LoVo (cell line): Measurements from ENCODE around the gene LRG1.
"Not testable (repeated sequence)": the region's sequence is repeated elsewhere in the genome, so short reads cannot be mapped to it uniquely, and the experiment has no call there.

ENCODE experiments used
- DNase-seq: peaks from one replicate; pipeline ENCODE4 v3.0.0-alpha.2; 2016; ENCODE audit warnings: low spot score

LRG1 gene

DNA sequence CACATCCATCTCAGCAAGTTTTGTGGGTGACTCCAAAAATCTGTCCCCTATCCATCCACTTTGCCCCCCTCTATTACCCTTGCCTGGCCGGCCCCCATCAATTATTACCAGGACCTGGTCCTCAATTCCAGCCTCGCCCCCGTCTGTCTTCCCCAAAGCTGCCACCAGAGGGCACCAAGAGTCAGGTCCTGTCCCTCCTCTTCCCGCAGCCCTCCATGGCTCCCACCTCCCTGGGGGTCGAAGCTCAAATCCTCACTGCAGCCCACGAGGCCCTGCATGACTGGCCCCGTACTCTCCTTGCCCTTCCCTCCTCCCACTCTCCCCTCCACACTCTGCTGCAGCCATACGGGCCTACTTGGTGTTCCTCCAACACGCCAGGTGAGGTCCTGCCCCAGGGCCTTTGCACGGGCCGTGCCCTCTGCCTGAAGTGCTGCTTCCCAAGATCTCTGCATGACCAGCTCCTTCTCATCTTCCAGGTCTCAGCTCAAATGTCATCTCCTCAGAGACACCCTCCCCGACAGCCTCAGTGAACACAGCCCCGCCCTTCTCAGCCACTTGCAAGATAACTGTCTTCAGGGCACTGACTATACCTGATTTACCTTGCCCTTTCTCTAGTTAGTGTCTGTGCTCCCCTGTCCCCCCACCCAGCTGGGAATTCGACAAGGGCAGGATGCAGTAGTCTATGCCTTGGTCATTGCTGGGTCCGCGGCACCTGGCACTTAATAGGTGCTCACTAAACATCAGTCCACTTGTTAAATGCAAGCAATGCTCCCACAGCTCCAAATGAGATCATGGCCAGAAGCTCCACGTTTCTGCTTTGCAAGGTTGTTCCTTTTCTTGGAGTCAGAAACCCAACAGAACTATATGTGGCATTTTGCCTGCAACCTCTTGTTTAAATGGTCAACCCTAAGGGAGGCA is 36.4 kb upstream of the LRG1 start:
- DNase-seq: peak; percentile 43

DNA sequence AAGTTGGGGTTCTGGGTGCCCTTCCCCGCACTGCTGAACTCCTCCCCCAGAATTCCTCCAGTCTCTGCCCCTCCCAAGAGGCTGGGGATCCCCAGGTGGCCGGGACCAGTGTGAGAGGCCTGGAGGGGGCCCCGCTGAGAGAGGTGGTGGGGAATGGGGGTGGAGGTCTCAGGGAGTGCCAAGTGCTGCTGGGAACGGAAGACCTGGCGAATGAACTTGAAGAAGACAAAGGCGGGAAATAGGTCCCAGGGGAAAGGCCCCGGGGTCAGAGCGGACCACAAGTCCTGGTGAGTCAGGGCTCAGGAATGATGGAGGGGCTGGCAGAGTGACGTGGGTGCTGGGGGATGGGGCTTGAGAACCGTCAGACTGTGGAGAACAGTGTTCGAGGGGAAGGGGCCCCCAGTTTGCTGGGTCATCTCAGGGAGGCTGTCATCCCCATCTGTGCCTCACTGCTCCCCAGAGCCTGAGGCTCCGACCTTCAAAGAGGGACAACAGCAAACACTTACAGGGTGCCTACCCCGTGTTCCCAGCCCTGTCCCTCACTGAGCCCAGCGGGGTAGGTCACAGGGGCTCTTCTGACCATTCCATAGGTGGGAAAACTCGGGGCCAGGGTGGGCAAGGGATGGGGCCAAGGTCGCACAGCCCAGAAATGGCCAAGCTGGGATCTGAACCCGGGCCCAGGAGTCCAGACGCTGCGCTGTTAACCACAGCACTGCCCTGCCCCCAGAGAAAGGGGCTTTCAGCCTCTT is 35.6 kb upstream of the LRG1 start:
- DNase-seq: no peak

DNA sequence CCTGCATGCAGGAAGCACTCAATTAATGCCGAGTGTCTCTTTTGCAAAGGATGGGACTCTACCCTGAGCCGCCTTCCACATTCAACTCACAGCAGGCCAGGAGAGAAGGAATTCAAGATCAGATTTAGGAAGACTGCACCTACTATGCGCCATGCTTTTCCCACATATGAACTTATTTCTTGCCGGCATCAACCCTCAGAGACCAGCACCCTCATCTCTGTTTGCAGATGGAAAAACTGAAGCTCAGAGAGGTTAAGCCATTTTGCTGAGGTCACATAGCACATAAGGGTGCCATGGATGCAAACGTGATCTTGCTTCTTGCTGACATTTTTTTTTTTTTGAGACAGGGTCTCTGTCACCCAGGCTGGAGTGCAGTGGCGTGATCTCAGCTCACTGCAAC is 33.8 kb upstream of the LRG1 start:
- DNase-seq: no peak

DNA sequence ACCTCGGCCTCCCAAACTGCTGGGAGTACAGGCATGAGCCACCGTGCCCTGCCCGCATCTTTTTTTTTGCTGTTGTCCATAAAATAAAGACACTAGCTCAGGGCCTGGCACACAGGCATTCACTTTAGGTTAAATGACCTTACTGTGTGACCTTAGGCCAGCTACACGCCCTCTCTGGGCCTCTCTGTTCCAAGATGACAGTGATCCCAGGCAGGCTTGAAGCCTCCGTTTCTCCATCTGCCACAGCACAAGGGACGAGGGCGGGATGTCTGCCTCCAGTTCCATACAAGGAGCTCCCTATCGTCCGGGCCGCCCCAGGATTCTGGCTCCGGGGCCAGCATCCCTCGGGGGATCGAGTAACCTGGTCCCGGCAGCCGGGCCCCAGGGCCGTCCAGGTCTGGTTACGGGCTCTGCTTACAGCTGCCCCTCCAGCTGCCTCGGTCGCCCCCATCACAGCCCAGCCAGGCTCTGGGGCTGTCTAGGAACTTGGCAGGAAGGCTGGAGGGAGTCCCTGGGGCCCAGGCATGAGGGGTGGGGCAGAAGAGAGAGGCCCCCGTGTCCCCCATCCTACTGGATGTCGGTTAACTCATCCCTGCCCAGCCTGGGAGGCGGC is 31.6 kb upstream of the LRG1 start:
- DNase-seq: no peak

DNA sequence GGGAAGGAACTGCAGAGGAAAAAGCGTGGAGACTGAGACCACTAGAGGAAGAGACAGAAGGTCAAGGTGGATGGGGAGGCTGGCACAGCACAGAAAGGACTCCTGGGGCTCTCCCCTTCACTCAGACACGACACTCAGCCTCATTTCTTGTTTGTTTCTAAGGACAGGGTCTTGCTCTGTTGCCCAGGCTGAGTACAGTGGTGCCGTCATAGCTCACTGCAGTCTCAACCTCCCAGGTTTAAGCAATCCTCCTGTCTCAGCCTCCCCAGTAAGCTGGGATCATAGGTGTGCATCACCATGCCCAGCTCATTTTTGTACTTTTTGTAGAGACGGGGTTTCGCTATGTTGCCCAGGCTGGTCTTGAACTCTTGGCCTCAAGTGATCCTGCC is 31.1 kb upstream of the LRG1 start:
- DNase-seq: no peak

DNA sequence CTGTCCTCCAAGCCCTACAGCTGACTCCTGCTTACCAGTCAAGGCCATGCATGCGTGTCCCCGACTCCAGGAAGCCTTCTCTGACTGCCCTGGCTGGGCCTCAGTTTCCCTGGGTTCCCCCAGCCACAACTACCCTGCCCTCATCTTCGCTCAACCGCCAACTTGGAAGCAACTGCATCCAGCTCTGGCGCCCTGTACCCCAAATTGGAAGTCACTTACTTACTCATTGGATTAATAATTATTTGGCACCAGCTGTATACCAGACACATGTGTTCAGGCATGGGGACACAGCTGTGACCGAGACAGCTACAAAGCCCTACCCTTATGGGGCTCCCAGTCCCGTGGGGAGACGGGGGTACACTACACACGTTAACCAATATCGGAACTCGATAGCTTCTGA is 30.6 kb upstream of the LRG1 start:
- DNase-seq: no peak

DNA sequence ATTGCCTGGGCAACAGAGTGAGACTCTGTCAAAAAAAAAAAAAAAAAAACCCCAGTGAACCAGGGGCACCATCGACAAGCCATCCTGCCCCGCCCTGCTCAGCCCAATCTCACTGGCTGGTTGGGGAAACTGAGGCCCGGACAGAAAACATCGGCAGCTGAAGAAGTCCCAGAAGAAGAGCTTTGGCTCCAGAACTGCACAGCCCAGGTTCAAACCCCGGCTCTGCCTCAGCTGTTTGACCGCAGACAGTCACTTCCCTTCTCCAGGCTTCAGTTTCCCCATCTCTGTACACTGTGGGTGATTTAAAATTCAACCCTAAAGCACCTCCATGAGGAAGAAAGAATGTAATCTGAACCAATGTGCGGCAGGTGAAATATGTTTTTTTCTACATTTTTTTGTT is 29.1 kb upstream of the LRG1 start:
- DNase-seq: no peak

DNA sequence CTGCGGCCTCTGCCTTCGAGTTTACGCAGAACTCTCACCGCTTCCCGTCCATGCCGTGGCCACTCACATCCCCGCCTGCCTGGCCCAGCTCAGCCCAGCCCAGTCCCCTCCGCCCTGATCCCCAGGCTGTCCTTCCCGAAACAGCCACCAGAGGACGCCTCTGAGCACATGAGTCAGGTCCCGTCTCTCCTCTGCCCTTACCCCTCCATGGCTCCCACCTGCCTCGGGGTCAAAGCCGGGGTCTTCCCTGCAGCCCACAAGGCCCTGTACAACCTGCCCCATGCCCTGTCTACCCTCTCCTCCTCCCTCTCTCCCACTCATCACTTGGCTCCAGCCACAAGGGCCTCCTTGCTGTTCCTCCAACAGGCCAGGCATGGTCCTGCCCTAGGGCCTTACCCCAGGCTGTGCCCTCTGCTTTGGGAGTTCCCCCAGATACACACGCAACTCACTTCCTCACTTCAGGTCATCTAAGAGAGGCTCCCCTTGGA is 27.8 kb upstream of the LRG1 start:
- no peak for DNase-seq

DNA sequence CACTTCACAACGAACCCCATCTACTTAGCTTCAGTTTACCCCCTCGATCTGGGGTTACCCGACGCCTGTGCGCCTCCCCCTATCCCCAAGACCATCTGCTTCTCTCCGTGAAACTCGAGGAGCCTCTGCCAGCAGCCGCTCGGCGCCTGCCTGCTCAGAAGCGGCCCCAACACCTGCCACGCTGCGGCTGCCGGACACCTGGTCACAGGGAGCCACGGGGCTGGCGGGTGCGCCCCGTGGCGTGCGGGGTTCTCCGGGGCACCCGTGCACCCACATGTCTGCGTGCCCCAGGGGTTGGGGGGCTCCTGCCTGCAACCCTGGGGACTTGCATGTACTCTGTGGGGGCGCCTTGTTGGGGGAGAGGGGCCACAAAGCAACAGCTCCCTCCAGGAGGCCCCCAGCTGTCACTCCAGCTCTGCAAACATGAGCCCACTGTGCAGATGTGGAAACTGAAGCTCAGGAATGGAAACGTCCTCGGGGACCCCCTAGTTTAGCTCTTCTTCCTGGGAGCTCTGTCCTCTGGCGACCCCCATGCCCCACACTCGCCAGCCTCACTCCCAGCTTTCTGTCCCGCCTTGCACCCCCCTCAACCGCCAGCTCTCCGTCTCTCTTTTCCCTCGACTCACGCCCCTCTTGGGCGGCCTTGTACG is 26.7 kb upstream of the LRG1 start:
- no peak for DNase-seq

DNA sequence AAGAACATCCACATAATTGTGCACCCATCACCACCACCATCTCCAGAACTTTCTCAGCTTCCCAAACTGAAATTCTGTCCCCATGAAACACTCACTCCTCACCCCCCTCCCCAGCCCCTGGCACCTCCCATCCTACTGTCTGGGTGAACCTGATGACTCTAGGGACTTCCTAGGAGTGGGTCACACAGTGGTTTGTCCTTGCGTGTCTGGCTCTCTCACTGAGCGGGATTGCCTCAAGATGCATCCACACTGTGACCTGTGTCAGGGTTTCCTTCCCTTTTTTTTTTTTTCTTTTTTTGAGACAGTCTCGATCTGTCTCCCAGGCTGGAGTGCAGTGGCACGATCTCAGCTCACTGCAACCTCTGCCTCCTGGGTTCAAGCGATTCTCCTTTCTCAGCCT is 23.7 kb upstream of the LRG1 start:
- DNase-seq: not testable (repeated sequence)

DNA sequence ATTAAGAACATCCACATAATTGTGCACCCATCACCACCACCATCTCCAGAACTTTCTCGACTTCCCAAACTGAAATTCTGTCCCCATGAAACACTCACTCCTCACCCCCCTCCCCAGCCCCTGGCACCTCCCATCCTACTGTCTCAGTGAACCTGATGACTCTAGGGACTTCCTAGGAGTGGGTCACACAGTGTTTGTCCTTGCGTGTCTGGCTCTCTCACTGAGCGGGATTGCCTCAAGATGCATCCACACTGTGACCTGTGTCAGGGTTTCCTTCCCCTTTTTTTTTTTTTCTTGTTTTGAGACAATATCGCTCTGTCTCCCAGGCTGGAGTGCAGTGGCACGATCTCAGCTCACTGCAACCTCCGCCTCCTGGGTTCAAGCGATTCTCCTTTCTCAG is 22.2 kb upstream of the LRG1 start:
- not testable (repeated sequence) for DNase-seq

DNA sequence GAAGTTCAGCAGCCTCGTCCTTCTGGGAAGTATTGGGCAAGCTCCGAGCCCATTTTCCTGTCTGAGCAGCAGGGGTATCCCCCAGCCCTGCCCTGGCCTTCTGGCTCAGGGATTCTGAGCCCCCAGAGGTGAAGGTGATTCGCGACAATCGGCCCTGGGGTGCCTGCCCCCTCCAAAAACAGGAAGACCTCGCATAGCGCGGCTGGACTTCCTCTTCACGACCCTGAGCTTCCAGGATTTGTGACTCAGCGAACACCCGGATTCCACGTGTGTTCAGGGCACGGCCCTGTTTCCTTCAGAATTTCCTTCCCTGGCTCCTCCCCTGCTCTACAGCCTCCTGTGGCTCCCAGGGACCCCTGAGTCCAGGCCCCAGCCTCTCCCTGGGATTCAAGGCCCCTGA is 19.7 kb upstream of the LRG1 start, which contains the start of gene SEMA6B:
TSS of gene SEMA6B (minus strand) at position 116 of the 400 bp plus-strand sequence. CDS start 1,227 bp downstream, outside the sequence.
- no peak for DNase-seq

DNA sequence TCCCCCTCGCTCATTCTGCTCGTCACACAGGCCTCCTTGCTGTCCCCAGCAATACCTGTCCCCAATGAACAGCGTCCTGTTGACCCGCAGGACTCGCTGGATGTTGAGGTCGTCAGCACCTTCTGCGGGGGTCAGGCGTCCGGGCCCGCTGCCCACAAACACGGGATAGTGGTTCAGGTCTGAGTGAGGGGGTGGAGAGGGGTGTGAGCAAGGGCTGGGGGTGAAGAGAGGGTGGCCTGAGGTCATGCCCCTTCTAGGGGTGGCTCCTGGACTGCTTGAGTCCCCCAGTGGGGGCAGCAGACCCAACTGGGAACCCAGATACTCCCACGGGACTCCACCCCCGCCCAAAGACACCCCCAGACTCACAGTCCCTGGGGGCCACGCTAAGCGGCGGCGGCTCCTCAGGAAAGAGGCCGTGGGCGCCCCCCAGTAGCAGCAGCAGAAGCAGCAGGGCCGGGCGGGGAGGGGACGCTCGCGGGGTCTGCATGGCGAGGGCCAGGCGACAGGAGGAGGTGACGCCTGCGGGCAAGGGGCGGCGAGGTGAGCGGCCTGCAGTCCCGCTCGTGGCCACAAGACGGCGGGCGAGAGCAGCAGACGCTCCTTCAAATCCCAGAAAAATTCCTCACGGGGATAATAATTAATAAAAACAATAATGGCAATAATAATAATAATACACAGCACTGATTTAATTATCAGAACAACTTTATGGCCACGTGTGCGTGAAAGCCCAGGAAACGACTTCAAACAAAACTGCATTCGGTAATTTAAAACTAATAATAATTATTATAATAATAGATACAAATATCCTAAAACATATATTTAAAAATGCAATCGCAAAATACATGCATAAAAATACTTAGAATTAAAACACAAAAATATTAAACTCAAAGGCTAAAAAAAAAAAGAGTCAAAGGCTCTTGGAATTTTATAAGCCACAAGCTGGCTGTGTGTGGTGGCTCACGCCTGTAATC is 18.4 kb upstream of the LRG1 start:
- peak; percentile 46 for DNase-seq

DNA sequence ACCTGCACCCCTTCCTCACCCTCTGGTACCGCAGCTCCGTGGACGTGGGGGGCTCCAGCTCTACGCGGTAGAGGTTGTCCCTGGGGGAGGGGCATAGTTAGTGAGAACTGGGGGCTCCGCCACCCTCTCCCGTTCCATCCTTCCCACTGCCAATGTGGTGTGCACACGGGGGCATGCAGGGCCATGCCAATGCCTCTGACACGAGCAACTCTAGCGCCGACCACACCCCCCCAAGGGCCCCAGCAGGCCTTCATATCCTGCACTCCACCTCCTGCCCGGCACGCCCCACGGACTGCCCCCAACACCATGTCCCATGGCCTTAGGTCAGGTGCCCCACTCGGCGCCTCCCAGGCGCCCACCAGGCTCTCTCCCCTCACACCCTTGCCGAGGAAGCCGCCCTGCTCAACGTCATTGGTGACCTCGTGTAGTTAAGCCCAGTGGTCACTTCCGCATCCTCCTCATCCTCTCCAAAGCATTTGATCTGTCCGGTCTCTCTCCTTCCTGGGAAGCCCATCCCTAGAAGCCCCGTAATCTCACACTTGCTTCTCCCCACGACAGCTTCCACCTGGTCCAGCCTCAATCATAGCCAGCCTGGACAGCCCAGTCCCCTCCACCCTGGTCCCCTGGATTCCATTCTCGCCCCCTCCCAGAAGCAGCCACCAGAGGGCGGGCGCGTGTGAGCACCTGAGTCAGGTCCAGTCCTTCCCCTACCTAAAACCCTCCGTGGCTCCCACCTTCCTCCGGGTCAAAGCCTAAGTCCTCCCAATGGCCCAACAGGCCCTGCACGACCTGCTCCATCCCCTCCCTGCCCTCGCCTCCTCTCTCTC is 17.5 kb upstream of the LRG1 start:
- no peak for DNase-seq

DNA sequence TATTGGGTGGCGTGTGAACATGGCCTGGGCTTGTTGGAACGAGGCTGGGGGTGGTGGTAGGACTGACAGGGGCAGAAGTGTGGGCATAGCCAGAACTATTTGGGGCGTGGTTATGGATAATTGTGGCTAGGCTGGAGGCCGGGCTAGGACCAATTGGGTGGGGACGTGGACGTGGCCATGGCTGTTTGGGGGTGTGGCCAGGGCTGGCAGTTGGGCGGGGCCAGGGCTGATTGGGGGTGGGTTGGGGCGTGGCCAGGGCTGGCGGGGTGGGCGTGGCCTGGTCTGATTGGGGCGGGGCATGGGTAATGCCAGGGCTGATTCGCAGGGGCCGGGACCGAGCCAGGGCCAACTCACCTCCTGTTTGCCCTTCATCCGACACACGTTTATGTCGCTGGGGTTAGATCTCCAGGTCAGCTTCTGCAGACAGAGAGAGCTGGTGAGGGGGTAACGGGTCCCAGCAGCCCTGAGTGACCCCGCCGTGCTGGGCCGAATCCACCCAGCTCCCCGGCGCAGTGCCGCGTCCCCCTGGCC is 16.8 kb upstream of the LRG1 start:
- peak; percentile 64 for DNase-seq

DNA sequence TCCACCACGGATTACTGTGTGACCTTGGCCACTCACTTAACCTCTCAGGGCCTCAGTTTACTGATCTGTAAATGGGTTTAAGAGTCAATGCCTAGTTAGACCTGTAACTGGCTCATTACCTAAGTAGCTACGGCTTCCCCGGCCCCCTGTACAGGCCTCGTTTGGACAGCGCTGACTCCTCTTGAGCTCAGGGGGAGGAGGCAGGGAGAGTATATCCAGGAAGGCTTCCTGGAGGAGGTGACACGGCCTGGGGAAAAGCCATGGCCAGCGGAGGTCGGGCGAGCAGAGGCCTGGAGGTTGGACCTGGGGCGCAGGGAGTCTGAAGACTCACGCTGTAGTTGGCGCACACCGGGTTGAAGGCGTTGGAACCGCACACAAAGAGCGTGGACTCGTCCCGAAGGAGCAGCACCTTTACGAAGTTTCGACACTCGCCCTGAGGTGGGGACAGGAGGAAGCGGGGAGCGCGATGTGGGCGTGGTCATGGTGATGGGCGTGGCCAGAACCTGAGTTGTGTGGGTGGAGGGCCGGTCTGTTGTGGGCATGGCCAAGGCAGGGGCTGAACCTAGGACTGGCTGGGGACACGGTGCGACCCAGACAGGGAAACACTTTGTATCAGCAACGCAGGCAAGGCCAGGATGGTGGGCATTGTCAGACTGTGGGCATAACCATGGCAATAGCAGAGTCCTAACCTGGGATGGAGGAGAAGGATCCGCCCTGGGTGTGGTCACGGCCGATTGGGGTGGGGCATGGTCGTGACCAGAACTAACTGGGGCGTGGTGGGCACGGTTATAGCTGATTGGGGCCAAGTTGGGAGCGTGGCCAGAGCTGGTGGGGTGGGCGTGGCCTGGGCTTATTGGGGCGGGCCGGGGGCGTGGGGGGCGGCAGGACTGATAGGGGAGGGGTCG is 16.1 kb upstream of the LRG1 start:
- no peak for DNase-seq

DNA sequence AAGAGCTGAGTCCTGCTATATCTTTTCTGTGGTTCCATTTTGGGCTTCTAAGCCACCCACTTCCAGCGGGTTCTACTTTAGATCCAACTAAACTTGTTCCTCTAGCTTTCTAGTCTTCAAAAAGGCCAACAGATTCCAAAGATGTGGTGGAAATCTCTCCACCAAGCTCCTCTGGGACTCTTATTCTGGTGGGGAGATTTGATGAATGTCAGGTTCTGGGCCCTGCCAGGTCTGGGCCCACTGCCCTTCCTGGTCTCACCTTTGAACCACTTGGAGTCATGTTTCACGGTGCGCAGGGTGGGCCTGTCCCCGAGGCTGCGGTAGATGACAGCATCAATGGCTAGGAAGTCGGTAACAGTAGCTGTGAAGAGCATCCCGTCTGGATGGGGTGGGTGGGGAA is 14.9 kb upstream of the LRG1 start:
- DNase-seq: no peak

DNA sequence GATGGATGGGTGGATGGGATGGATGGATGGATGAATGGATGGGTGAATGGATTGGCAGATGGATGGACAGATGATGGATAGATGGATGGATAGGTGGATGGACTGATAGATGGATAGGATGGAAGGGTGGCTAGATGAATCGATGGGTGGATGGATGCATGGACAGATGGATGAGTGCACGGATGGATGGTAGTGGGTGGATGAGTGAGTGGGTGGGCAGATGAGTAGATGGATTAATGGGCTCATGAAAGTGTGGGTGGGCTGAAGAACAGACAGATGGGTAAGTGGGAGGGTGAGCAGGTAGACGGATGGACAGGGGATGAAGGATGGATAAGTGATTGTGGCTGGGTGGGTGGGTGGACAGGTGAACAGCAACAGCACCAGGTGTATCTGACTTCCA is 13.9 kb upstream of the LRG1 start:
- no peak for DNase-seq
